PFSK-1 (cell line): ENCODE measurements around the gene L3MBTL4.

ENCODE experiments used
- POLR2AphosphoS5 ChIP-seq: IDR thresholded peaks from 2 replicates; pipeline ENCODE4 v1.6.1; 2012; ENCODE audit warnings: low read depth, mild to moderate bottlenecking, control low read depth, low read length, moderate library complexity
- REST ChIP-seq, 2 experiments: IDR thresholded peaks; 2 replicates each; pipeline versions ENCODE4 v1.6.1 to v1.8.0; 2011 to 2012; ENCODE audit warnings: low read depth in 2 of 2, low read length in 2 of 2, control low read depth in 1 of 2, inconsistent platforms in 1 of 2, mild to moderate bottlenecking in 1 of 2, moderate library complexity in 1 of 2; ENCODE audit not compliant: insufficient read depth in 1 of 2
- SIN3A ChIP-seq: IDR thresholded peaks from 2 replicates; pipeline ENCODE4 v1.6.1; 2012; ENCODE audit warnings: mild to moderate bottlenecking, low read length, moderate library complexity, borderline replicate concordance; ENCODE audit not compliant: insufficient read depth
- TAF1 ChIP-seq: IDR thresholded peaks from 2 replicates; pipeline ENCODE4 v1.6.1; 2012; ENCODE audit warnings: low read length, control low read depth, borderline replicate concordance; ENCODE audit not compliant: insufficient read depth

- no peak for TF ChIP-seq REST (IDR thresholded peaks at IDR 0.05; ENCODE audit: insufficient read depth in 1 of 2, low read depth in 2 of 2, low read length in 2 of 2)
- TF ChIP-seq SIN3A = no peak
- TF ChIP-seq POLR2AphosphoS5 = no peak
- TF ChIP-seq TAF1 = no peak
These were observed 203.6 kb downstream of the L3MBTL4 start for GRCh38 chr18:6211174-6211504.
